ENCODE data around the gene BCL6.
"Not testable (repeated sequence)": the region's sequence is repeated elsewhere in the genome, so short reads cannot be mapped to it uniquely, and the experiment has no call there.

The BCL6 gene

DNA sequence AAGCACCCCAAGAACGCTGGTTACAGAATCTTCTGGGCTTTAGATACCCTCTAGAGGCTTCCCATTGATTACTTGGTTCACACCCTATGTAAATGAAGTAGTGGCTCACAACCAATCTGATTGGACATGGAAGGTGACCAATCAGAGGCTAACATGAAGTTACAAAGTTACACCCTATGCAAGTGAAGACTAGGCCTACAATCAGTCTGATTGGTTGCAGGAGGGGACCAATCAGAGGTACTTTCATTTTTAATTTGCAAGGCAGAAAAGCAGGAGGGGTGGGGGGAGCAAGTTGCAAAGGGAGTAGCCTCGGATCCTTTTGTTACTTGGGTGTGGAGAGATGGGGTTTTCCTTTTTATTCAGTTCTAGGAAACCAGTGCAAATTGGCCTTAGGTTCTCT lies 31.8 kb downstream of the BCL6 start:
- peak; percentile 54 for DNase-seq (ENCODE audit: low read depth)

DNA sequence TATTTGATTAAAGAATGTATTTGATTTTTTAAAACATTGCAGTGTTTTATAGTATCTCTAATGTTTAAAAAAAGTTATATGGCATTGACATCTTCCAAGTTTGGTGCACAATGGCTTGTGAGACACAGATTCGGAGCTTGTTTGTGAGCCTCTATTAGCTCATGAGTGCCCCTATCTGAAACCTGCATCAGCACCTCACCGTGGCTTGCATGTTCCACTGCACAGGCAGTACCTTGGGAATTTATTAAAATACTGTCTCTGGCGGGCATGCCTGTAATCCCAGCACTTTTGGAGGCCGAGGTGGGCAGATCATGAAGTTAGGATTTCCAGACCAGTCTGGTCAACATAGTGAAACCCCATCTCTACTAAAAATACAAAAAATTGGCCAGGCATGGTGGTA lies 36.1 kb downstream of the BCL6 start:
- peak; percentile 23 for DNase-seq (ENCODE audit: low read depth)

DNA sequence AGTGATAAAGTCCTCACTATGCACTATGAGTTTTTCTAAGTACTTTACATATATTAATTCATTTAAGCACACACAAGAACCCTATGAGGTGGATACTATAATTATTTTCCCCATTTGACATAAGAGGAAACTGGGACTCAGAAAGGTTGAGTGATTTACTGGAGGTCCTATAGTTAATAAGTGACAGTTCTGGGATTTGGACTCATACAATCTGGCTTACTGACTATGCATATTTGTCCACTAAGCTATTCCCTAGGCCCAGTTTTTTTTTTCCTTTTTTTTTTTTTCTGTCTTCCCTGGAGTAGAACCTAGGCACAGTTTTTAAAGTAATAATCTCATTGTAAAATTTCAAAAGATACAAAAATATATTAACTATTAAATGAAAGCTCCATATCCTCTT lies 36.6 kb downstream of the BCL6 start:
- DNase-seq (ENCODE audit: low read depth), result no peak

DNA sequence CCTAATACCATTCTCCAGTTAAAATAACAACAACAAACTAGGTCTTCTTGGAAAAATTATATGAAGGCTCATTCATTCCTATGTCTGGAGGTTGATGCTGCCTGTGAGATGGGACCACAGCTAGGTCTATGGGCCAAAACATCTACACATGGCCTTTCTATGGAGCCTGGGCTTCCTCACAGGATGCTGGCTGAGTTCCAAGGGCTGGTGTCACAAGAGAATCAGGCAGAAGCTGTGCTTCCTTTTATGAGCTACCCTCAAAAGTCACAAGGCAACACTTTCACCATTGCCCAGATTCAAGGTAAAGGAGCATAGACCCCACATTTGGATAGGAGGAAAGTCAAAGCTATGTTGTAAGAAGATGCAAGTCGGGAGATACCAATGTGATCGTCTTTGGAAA lies 38.3 kb downstream of the BCL6 start:
- no peak for DNase-seq (ENCODE audit: low read depth)

DNA sequence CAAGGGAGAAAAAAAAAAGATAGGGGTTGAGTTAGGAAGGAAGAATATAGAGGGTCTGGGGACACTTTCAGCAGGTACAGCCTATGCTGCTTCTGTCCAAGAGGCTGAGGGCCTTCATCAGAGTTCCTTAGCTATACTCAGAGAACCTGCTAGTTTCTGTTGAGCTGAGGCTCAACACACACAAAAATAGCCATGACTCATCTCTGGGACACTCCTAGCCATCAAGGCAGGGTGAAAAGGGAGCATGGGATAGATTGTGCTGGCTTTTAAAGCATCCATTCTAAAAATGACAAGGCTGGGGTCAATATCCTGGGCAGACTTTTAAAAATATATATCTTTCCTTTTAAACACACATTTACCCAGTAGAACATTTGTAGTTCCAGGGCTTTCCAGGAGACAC lies 40.1 kb downstream of the BCL6 start:
- DNase-seq (ENCODE audit: low read depth), result no peak

DNA sequence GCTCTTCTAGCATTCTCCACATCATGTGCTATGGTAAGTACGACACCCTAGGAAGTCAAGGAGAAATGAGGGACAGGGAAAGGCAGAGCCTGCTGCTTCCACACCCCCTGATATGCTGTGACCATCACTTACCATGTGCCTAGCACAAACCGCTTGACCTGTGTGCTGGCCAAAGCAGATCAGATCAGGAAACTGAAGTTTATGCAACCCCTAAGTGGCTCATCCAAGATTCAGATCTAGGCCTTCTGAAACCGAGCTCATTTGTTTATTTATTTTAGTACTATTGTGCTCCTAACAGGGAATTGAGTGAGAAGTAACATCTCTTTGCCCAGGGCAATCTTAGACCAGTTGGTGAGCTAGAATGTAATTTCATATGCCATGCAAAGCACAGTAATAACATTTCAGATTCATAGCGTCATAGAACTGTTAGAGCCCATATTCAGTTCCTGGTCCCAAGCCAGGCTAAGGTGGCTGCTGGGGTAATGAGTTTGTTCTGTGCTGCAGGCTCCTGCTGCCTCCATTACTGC lies 42.7 kb downstream of the BCL6 start, which contains the start of gene RTP2:
Gene RTP2 (minus strand): TSS at position 51 of the 527 bp plus-strand sequence. CDS start 429 bp downstream, outside the sequence.
- peak; percentile 52 for DNase-seq (ENCODE audit: low read depth)

DNA sequence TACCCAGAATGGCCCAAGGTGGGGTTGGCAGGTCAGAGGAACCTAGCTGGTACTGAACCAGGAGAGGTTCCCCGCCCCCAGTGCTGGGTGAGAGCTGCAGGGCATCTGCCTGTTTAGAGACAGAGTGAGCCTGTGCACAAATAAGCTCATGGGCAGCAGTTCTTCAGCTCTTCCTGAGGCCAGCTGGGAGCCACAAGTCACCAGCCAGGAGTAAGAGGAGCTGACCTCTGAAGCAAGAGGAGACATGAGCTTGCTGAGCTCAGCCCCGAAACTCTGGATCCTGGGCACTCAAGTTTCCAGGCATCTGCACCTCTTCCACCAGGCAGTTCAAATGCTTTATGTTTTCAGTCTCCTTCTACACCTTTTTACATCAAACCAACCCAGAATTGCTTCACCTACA lies 45.0 kb downstream of the BCL6 start:
- DNase-seq (ENCODE audit: low read depth), result no peak

DNA sequence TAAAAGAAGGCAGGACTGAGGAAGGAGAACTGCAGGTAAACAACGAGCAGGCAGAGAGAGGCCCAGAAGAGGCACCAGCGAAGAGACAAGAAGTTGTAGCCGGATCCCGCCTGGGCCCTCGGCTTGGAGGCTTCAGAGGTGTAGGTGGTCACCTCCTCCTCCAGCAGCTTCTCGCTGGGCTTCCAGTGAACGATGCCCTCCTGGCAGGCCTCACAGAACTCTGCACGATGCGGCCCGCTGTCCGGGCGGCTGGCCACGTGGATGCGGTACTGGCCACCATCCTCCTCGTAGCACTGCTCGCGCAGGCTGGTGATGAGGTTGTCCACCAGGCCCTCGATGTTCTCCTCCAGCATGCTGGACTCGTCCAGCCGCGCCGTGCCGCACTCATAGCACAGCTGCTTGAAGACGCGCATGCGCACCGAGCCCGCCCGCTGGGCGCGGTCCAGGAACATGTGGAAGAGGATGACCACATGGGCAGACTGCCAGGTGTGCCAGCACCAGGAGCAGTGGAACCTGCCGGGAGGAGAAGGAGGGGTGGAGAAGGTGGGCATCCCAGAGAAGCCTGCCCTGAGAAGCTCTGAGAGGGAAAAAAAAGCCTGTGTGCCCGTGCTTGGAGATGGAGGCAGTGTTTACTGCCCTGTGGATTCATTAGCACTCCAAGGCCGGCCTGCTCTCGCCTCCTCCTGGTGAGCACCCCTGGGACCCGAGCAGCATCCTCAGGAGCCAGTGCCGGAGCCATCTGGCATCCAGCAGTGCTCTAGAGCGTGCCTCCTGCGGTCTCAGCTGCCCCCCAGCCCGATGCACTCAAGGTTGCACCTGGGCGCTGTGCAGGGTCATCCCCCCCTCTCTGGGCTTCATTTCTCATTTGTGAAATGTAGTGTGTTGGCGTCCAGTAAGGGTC lies 46.5 kb downstream of the BCL6 start:
- no peak for DNase-seq (ENCODE audit: low read depth)

DNA sequence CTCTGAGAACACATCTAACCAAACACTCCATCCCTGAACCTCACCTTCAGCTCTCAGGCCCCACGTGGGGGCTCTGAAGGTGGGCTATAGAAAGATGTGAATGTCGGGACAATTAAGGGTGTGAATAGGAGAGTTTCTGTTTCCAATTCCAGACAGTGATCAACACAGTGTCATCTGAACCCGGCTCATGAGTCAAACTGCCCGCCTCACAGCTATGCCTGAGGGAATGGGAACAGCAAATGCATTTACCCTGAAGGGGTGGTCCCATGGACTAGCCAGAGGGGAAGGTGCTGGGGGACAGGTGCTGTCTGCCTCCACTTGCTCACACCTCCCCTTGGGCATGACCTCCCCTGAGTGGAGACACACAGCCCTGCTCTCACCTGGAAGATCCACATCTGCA lies 49.2 kb downstream of the BCL6 start:
- DNase-seq (ENCODE audit: low read depth), result peak; percentile 28

DNA sequence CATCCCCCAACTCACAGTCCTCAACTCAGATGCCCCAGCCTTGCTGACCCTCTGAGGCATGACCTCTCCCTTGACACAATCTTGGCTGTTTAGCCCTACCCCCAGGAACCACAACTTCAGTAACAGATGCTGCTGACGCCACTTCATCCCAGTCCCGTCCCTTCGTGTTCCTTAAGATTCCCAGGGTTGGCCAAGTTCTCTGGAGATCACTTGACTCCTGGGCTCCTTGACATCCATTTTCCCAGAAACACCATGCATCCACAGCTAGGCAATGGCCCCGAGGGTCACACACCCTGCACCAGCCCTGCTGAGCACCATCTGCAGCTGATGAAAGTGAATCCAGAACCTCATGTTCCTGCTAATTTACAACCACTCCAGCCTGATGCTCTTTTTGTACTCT lies 49.8 kb downstream of the BCL6 start:
- DNase-seq (ENCODE audit: low read depth), result no peak

DNA sequence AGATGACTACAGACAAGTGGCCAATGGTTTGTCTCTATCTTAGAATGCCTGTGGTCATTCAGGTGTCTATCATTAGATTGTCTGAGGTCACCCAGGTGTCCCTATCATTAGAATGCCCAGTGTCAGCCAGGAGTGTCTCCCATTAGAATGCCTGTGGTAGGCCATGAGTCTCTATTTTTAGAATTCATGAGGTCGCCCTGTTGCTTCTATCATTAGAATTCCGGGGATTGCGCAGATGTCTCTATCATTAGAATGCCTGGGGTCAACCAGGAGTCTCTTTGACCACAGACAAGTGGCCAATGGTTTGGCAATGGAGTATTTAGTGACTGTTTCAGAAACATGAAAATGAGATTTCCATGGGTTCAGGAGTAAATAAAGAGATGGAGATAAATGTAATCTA lies 50.5 kb downstream of the BCL6 start:
- peak; percentile 41 for DNase-seq (ENCODE audit: low read depth)

DNA sequence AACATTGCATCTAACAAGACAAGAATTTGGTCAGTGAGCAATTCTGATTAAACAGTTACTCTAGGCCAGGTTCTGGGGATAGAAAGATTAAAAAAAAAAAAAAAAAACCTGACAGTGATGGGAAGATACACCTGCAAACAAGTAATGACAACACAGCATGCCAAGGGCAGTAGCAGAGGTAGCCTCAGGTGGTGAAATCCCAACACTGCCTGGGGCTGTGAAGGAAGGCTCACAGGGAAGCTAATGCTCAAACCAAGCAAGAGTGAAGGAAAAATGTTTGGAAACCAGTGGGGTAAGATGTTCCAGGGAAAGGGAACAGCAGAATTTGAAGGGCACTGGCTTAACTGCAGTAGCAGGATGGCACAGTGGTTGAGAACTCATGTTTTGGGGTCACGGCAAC lies 51.8 kb downstream of the BCL6 start:
- DNase-seq (ENCODE audit: low read depth), result no peak

DNA sequence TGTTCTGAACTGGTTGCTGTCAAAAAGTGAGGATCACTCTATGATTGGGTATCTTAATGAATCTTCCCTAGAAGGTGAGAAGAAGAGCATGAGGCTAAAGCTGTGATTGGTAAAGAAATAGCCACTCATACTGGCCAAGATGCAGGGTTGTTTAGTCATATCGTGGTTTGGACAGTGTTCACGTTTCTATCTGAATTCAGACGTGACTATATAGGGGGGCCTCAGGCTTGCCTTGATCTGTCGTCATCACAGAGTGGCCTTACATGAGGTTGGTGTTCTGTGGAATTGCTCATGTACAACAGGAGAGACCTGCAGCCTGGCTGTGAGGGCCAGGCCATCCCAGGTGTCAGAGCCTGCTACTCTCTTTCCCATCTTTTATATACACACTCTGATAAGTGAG lies 55.3 kb downstream of the BCL6 start:
- DNase-seq (ENCODE audit: low read depth), result peak; percentile 56

DNA sequence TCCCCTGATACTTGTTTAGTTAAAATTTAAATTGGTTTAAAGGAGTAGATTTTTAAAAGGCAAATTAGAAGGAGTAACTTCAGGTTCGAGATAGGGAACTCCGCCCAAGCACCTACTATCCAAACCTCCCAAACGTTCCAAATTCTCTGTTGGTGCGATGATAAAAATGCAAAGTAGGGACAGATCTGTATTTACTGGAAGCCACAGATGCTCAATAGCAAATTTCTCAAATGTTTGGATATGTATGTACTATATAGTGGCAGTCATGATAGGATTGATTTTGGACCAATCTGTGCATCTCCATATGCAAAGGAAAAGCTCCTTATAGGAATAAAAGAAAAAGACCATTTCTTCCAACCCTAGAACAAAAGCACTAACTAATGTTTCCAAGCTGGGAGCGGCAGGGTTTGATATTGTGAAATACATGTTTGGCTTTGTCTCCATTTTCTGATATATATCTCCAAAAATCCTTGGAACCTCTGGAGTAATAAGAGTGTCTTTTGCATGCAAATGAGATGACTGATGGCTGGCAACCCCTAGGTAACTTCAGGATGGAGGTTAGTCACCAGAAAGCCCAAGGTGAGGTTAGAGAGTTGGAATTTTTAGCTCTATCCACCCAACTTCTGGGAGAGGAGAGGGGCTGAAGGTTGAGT lies 58.5 kb downstream of the BCL6 start:
- DNase-seq (ENCODE audit: low read depth), result no peak

DNA sequence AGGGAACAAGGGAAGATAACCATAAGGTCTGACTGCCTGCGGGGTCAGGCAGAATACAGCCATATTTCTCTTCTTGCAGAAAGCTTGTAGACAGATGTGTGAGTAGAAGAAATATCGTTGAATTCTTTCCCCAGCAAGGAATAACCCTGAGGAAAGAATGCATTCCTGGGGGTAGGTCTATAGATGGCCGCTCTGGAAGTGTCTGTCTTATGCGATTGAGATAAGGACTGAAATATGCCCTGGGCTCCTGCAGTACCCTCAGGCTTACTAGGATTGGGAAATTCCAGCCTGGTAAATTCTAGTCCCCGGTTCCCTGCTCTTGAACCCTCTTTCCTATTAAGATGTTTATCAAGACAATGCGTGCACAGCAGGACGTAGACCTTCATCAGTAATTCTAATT lies 59.3 kb downstream of the BCL6 start:
- no peak for DNase-seq (ENCODE audit: low read depth)

DNA sequence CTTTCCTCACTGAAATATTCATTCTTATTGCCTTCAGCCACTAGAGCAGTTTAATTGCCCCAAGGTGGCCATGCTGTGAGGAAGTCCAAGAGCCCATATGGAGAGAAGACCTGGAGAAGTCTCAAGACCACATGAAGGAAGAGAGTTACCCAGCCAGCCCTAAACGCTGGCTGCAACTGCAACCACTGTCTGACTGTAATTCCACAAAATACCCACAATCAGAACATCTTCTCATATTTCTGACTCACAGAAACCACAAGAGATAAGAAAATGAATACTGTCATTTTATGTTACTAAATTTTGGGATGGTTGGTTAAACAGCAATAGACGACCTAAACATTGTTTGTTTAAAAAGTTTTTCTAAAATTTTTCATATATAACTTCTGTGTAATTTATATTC lies 60.4 kb downstream of the BCL6 start:
- peak; percentile 27 for DNase-seq (ENCODE audit: low read depth)

DNA sequence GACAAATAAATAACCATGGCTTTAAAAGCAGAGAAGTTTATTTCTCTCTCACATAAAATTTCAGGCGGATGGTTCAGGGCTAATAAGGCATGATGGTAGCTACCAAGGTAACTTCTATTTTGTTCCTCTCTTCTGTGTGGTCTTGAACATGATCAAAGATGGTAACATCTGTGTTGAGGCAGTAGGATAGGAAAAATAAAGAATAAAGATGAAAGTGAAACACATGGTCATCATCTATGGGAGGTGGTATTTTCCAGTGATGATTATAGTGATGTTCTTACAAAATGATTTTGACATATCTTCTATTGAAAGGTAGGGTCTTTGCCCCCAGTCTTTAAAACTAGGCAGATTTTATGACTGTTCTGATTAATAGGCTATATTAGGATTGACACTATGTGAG lies 60.8 kb downstream of the BCL6 start:
- no peak for DNase-seq (ENCODE audit: low read depth)

DNA sequence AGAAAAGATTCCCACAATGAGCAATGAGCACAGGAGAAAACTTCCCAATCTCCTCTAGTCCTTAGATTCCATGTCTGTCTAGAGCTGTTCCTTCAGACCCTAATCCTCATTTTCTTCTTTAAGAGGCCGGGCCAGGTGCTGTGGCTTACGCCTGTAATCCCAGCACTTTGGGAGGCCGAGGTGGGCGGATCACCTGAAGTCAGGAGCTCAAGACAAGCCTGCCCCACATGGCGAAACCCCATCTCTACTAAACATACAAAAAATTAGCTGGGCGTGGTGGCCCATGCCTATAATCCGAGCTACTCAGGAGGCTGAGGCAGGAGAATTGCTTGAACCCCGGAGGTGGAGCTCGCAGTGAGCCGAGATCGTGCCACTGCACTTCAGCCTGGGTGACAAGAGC lies 63.5 kb downstream of the BCL6 start:
- DNase-seq (ENCODE audit: low read depth), result not testable (repeated sequence)

DNA sequence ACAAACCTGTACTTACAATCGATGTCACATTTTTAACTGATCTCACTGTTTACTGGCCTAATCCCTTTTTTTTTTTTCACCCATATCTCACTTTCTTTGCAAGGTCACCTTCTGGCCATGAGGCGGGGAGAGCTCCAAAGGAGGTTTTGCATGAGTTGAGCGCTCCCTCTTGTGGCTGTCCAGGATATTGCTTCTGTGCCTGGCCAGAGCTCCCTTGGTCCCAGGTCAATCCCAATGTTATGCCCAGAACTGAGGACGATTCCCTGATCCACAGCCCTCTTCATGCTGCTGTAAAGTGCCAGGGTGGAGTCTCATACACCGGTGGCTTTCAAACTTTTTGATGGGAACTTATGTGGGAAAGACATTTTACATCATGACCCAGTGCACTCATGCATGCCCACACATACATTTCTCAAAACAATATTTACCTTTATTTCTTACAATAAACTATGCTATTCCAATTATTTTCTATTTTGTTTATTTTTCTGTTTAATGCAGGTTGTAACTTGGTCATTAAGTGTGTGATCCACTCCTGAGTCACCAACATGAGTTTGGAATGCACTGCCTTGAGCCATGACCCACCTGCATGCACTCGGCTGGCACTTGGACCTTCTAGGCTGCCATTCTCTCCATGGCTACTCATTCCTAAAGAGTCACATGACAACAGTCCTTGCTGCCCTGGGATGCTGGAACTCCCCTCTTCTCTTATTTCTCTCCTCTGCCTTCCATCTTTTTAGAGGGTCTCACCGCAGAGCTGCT lies 65.5 kb downstream of the BCL6 start:
- DNase-seq (ENCODE audit: low read depth), result peak; percentile 80

DNA sequence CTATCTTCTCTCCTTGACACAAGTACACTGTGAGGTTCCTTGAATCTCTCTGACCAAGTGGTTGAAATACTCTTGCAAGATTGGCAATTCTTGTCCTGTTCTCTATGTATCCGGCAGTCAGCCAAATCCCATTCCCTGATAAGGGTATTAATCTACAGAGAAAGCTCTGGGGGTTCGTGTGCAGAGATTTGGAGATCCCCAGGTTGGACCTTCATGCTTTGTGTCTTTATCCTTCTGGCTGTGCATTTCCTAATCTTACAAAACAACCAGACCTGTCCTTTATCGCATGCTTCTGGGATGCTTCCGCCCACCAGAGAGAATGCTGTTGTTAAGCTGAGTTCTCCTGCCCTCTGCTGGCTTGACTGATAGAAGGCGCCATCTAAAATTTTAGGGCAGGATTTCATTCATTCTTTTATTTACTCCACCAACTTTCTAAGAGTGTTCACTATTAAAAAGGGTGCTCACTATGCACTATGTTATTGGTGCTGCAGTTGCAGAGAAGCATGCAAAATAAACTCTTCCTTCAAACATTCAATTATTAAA lies 66.5 kb downstream of the BCL6 start:
- DNase-seq (ENCODE audit: low read depth), result peak; percentile 72

DNA sequence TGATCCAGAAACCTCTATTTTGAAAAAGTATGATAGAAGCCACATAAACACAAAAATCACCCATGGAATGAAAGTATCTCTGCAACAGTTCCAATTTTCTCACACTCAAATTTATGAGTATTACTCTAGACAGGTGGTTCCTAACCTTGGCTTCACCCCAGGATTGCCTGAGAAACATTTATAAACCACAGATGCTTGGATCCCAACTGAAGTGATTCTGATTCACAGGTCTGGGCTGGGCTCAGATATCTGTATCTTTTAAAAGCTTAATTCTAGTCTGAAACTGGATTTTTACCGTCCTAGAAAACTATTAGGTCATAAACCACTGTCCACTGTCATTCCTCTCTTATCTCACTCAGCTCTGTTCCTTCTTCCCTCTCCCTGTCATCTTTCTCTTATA lies 67.7 kb downstream of the BCL6 start:
- DNase-seq (ENCODE audit: low read depth), result no peak

DNA sequence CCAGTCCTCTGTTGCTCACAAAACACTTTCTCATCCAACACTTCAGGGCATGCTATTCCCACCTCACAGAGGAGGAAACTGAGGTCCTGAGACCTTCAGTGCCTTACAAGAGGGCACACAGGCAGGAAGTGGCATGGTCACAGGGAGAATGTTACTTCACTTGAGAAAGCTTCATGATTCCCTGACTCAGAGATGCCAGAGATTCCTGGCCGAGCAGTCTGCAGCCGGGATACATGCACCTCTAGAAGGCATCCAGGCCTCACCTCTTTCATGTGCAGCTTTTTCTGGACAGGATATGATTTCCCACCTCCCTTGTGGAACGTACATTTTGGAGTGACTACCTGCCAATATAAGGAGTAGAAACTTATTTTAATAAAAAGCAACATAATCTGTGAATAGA lies 72.3 kb downstream of the BCL6 start:
- peak; percentile 33 for DNase-seq (ENCODE audit: low read depth)

Data from ELR (cell line).